Measurements from ENCODE around the gene STAB1.

GRCh38 chr3:52533623-52534280 is 38.6 kb downstream of the STAB1 start, which contains the start of gene NT5DC2:
- TF ChIP-seq CTCF (IDR thresholded peaks at IDR 0.05) (no peak), POLR2A (IDR thresholded peaks at IDR 0.05) (no peak)

Measured in testis (tissue), 2 donors.